Measurements from ENCODE around the gene TMEM232.

The TMEM232 gene

DNA sequence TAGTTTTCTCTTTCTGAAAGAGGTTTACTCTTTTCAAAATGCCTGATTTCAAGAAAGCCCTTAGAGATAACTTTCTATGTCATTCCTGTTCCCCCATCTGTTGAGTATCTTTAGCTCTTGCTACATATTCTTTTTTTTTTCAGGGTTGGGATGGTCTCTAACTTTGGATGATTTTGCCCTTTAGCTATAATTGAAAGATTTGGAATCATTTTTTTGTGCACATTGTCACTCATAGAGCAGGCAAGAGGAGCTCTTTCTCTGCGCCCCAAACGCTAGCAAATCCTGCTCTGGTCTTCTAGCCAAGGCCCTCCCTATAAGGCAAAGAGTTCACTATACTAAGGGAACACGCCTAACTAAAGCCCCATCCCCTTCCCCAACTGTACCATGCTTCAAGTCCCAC lies 316.9 kb downstream of the TMEM232 start:
- no peak for DNase-seq (ENCODE audit: low read depth in 2 of 2, low spot score in 1 of 2)

DNA sequence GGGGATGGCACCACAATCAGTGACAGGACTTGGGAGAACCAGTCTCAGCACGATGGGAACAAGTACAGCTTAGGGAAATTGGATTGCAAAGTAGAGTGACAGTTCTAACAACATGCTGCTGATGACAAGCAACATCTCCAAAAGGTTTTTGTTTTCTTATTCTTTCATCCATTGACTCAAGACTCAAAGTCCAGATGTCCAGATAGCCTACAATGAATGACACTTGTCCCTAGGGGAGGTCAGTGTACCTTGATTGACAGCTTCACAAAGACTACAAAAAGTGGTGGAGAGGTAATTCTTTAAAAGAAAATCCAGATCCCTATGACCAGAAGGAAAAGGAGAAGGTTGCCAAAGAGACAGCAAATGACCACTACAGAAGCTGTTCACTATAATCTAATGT lies 323.9 kb downstream of the TMEM232 start:
- no peak for DNase-seq (ENCODE audit: low read depth in 2 of 2, low spot score in 1 of 2)

DNA sequence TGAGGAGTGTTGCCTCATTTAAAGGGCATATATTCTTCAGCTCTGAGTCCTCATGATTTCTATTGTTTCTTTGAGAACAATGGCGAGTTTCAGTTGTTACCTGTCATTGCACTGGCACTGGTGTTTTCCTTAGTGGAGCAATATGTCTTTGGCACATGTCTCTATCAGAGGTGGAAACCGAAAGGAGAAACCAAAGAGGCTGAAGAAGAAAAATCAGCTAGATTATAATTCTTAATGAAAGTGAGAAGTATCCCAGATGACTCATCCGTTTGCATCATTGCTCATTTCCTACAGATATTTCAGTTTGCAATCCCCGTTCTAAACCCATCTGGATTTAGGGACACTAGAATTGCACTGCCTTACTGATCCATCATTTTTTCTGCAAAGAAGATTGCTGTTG lies 324.6 kb downstream of the TMEM232 start:
- DNase-seq (ENCODE audit: low read depth in 2 of 2, low spot score in 1 of 2): no peak

DNA sequence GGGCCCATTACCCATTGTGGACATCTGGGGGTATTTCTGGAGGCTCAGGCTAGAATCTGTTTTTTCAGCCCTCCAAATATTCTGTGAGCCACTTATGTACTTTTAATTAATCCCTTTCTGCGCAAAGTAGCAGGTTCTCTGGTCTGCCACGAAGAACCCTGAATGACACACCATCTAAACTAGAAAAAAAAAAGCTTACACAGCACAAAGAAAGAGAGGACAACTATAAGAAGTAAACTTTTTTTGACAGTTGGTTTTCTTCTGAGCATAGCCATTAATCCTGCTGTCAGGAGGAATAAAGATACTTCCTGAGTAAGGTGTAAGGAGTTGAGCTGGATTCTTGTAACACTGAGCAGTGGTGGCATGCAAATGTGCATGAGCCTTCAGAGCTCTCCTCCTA lies 327.5 kb downstream of the TMEM232 start:
- no peak for DNase-seq (ENCODE audit: low read depth in 2 of 2, low spot score in 1 of 2)

DNA sequence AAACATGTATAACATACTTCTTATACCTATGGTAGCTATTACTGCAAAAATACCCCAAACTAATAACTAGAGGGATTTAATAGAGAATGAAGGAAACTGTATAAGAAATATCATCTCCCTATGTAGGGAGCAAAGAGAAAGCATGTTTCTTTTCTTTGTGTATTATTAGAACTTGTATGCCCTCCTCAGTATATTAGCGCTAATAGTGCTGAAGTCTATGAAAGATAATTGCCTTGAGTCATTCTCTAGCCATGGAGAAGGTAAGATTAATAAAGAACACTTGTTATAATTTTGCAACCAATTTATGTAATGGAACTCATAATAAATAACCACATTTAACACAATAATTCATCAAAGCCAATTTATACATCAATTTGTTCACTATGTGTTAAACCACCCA lies 329.2 kb downstream of the TMEM232 start:
- no peak for DNase-seq (ENCODE audit: low read depth in 2 of 2, low spot score in 1 of 2)

DNA sequence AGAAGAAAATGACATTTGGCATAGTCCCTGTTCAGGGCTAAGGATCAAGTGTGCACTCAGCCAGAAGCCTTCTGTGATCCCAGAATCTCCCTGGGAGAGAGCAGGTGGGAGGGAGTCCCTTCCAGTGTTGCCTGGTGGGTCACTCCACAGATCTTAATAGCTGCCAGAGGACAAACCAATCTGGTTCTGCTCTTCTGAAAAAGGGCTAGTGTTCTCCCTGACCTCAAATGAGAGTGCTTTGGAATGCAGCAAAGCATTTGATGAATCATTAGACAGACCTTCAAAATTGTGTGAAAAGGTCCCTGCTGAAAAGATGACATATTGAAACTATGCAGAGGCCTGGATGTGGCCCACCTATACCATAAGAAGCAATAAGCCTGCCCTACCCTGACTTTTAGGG lies 339.7 kb downstream of the TMEM232 start:
- no peak for DNase-seq (ENCODE audit: low read depth in 2 of 2, low spot score in 1 of 2)

DNA sequence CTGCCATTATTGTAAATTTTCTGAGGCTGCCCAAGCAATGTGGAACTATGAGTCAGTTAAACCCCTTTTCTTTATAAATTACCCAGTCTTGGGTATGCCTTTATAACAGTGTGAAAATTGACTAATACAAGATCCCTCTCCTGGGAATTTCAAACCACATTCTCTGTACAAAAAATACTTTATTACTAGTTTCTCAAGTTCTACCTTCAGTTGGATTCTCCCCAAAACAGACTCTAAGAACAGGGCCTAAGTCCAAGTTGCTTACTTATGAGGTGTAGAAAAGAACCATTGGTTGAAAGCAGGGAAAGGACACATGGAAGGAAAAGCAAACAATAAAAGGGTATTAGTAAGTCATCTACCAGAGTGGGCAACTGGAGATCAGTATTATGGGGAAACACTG lies 343.2 kb downstream of the TMEM232 start:
- no peak for DNase-seq (ENCODE audit: low read depth in 2 of 2, low spot score in 1 of 2)

DNA sequence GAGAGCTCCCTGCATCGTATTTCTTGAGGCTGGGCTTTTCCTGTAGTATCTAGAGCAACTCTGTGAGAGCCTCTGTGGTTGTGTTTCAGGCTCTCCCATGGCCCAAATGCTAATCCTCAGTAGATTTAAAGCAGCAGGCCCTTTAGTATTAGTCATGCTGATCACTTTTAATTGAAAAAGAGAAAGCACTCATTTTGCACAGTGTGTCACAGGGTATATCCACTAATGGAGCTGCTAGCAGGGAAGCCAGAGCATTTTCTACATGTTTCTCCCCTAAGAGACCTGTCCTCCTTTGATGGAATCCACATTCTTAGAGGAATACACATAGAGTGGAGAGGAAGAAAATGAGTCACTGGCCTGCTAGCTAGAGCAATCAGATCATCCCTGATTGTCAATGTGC lies 348.5 kb downstream of the TMEM232 start:
- DNase-seq (ENCODE audit: low read depth in 2 of 2, low spot score in 1 of 2): no peak

DNA sequence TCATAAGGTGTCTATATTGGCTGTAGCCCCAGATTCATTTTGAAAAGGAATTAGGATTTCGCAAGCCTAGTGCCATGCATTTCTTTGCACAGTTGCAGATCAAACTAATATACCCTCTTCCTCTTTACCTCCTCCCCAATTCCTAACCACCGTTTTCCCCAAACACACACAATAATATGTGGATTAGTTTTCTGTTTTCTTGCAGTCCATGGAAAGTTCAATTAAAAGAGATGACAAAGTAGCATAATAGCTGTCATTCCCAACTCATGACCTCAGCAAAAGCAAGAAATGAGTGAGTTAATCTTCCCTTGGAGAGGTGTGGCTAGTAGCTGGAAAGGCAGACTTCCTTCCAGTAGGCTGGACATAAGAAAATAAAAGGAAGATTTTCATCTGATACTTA lies 349.1 kb downstream of the TMEM232 start:
- no peak for DNase-seq (ENCODE audit: low read depth in 2 of 2, low spot score in 1 of 2)

DNA sequence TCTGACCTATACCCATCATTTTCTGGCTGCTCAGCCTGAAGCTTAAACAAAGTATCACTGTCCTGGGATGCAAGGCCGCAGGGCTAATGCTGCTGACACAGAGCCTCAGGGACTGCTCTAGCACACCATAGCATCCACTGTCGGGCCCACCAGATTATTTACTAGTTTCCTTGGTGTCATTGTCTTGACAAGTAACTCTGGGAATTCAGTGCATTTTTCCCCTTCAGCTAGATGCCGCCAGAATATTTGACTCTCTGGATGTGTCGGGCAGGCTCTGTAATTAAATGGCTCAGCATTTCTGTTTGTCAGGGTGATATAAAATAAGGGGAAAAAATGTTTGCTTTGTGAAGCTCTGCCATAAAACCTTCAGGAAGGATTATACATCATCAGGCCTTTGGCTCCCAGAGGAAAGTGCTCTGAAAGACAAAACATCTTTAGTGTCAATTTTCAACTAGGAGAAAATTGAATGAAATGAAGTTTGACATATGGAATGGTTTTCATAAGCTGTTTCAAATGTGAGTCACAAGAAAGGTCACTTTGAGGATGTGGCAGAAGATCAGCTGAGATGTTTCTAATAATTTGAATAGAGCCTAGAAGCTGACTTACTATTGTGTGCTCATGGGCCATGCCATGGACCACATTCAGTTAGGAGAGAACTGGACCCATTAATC lies 350.1 kb downstream of the TMEM232 start:
- DNase-seq (ENCODE audit: low read depth in 2 of 2, low spot score in 1 of 2): no peak

DNA sequence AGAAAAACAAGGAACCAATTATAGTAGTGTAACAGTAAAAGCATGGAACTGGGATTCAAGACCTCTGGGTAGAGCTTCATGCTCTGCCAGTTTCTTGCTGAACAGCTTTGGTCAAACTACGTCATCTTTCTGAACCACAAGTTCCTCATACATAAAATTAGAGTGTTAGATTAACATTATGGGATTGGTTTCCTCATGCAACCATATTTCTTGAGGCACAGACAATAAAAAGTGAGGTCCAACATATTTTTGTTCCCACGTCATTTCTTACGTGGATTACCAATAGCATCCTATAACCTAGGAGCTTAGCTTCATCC lies 354.8 kb downstream of the TMEM232 start:
- DNase-seq (ENCODE audit: low read depth in 2 of 2, low spot score in 1 of 2): no peak

DNA sequence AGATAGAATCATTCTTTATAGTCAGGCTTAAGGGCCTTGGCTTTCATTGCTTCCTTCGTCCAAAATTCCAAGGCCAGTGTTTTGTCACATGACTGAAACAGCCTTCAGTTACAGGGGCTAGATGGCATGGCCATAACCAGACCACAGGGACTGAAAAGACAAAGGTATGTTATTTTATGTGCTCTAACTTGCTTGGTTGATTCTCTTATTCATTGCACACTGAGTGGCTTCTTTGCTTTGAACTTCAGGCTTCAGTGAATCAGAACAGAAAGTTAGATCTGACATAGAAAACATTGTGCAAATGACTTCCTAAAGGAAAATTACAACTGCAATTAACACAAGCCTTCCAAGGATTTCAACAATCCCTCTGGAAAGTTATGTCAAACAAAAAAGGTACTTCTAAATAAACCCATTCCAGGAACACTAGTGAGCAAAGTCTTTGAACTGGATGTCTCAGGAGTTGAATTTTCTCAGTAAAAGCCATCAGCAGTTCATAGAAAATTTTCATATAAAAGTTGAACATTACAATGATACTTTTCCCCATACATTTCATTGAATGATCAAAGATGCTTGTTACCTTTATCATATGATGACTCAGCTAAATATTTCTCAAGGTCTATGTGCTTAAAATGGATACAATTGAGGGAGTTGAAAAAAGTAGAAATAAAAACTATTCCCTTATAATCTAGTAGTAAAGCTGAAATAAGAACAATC lies 355.3 kb downstream of the TMEM232 start:
- no peak for DNase-seq (ENCODE audit: low read depth in 2 of 2, low spot score in 1 of 2)

Data from stimulated activated CD8-positive, alpha-beta memory T cell treated with anti-CD3 and anti-CD28 coated beads, Interleukin-4, amount 100 ng/mL, for 1 hour (primary cell).